Fibroblast of skin of left biceps (primary cell): Measurements from ENCODE around the gene KDSR.

ENCODE experiments used
- DNase-seq, 2 experiments: peaks; one replicate each; pipeline ENCODE4 v3.0.0-alpha.2; 2013; ENCODE audit warnings: low read depth in 2 of 2

The KDSR gene

DNA sequence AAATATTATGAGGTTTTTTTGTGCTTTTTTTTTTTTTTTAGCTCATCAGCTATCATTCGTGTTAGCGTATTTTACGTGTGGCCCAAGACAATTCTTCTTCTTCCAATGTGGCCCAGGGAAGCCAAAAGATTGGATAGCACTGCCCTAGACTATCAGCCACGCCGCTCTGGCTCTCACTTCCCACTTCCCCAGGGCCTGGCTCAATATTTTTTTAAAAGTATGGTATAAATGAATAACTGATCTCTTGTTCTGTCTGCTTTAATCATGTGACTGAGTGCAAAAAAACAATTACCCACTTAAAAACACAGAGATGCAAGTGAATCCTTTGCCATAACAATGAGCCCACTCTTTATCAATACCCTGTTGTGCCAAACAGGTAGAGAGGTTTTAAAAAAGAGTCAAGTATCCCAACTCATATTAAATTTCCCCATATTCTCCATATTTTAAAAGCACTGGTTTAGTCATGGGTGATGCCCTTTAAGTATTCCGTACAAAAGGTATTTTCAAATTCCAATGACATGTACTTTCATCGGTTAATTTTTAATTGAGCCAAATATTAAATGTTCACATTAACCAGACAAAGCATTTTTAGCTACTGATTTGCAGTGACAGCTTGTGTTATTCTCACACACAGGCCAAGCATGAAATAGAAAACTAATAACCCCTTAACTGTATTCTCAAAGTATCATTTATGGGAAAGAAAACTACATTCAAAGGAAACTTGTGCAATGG lies 60.0 kb downstream of the KDSR start:
- no peak for DNase-seq

DNA sequence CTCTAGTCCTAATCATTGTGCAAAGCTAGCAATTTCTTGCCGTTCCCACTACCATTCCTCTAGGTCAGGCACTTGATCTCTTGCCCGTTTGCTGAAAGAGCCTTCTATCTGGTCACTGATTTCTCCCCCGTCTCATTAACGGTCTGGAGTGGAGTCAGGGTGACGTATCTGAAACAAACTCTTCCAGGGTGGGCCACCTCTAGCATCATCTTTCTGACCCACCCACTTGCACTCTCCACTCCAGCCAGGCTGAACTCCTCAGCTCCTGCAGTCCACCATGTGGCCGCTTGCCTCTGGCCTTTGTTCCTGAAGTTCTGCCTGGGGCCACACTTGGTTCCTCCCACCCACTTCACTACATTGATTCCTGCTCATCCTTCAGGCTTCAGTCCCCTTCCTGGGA lies 60.8 kb downstream of the KDSR start:
- DNase-seq, result no peak

GRCh38 chr18:63303547-63303946 lies 63.5 kb downstream of the KDSR start:
- no peak for DNase-seq

DNA sequence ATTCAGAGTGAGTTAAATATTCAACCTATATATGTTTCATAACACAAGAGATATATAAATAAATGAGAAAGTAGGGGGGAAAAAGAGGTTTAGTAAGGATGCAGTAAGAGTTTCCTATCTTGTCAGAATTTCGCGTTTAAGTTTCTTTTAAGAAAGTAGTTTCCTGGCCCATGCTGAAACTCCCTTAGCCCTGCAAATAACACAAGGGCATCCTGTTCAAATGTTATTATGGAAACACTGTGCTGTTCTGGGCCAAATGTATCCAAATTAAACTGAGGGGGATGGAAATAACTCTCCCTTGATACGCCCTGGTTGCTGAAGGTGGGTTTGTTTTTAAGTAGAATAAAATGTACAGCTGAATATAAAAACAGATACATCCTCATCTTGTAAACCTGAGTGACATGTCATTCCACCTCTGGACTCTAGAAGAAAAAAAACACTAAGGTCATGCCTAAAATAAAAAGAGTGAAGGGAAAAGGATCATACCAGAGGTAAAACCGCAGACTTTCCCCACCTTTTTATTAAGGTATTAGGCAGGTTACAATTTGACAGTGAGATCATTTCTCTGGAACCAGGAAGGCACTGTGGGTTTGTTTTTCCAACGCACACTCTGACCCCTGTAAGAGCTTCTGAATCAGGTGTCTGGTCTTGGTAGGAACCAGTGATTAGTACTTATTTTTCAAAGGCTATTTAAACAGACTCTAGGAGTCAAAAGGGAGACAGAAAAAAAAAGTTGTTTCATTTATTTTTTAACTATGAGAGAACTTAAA lies 64.2 kb downstream of the KDSR start:
- DNase-seq, result no peak

DNA sequence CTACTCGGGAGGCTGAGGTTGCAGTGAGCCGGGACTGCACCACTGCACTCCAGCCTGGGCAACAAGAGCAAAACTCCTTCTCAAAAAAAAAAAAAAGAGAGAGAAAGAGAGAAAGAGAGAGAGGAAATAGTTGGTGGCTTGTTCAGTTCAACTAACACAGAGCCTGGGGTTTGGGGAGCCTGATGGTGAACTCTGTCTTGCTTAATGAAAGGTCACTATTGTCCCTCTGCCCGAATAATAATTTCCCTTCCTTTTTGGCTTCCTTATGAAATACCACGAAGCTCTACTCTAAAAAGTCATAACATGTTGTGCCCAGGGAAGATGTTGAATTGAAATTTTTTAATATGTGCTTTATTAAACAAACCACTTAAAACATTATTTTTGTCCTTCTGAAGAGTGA lies 64.8 kb downstream of the KDSR start:
- no peak for DNase-seq

DNA sequence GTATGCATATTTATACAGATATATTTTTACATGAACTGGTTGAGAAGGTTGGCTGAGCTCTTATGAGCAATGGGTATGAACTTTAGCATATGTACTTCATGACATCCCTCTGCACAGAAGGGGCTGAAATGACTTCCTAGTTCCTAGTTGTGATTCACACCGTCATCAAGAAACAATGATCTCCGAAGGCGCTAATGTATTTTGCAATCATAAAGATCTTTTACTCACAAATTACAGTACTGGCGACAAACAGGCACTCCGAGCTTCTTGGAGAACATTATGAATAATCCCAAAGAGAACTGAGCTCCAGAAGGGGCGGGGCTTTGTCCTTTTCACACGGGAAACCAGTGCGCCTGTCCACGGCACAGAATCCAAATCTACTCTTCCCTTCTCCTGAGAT lies 65.6 kb downstream of the KDSR start:
- no peak for DNase-seq

- no peak for DNase-seq
These were observed 66.9 kb downstream of the KDSR start for GRCh38 chr18:63299837-63300745.

- no peak for DNase-seq
These were observed 68.3 kb downstream of the KDSR start for GRCh38 chr18:63298400-63299365.

DNA sequence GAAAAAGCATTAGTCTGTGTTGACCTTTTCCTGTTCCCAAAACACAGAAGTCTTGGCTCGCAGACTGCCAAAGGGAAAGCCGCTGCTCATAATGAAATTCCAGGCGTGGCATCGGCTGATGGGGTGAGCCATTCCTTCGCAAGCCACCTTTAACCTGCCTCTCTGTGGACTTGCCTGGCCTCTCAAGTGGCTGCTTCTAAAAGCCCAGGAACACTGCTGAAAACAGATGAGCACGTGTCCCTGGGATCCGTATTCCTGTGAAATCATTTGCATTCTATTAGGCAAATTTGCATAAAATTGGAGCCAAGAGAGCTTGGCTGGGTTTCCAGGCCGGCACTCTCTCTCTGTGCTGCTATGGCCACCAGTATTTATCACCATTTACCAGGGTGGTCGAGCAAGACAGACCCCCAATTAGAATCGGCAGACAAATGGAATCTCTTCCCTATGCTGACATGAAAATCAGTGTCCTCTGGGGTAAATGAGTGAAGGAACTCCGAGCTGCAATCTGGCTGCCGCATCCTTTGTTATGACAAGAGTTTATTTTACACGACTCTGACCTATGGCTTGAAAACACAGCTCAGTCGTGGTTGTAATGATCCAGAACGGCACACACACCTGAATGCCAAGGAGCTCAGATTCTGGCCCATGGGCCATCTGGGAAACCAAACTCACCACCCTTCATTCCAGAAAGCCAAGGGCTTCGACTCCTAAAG lies 69.2 kb downstream of the KDSR start:
- DNase-seq, result no peak

GRCh38 chr18:63293935-63294334 lies 73.1 kb downstream of the KDSR start:
- DNase-seq, result no peak

GRCh38 chr18:63292831-63293683 lies 73.9 kb downstream of the KDSR start:
- DNase-seq, result no peak

DNA sequence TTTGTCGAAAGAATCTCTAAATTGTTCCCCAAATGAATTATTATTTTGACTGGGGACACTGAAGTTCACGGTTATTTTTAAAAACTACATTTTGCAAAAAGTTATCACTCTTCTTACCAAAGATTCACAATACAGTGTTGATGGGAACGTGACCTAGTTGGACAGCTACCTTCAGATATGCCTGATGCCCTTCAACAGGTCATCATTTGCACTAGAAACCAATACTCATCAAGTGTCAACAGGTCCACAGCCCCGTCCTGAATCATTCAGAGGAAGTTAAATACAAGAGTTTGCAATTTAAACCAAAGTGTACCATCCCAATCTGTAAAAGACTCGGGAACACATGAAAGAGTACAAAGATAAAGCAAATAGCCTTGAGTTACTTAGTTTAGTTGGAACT lies 75.7 kb downstream of the KDSR start:
- DNase-seq, result no peak

DNA sequence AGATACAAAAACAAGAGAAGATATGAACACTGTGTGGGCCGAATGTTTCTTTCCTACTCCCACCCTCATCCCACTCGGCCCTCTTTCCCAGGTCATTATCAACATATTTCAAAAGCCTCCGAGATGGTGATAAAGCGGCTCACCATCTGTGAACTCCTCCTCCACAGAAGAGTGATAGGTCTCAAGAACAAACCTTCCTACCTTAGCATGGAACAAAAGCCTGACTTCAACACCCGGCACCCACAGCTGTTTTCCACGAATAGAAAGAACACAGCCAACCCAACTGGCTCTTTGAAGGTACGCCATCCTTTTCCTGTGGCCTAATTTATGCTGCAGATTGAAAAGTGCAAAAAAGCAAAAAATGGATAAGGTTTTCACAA lies 76.2 kb downstream of the KDSR start:
- no peak for DNase-seq

- DNase-seq, result no peak
These were observed 76.7 kb downstream of the KDSR start for GRCh38 chr18:63290166-63290820.

DNA sequence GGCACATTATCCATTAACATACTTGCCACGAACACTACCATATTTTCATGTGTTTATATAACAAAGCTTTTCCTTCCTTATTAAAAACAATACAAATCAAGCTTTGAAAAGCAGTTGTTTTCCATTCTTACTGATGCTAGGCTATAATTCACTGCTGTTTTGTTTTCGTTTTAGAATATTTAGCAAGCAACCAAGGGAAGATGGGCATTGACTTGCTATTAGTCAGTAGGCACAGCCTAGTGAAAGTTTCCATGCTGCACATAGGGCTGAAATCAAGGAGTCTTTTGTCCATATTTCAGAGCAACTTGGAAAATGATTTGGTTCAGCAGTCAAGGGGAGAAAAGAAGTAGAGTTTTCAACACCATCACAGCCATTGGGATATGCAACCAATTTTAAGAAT lies 78.7 kb downstream of the KDSR start:
- no peak for DNase-seq

DNA sequence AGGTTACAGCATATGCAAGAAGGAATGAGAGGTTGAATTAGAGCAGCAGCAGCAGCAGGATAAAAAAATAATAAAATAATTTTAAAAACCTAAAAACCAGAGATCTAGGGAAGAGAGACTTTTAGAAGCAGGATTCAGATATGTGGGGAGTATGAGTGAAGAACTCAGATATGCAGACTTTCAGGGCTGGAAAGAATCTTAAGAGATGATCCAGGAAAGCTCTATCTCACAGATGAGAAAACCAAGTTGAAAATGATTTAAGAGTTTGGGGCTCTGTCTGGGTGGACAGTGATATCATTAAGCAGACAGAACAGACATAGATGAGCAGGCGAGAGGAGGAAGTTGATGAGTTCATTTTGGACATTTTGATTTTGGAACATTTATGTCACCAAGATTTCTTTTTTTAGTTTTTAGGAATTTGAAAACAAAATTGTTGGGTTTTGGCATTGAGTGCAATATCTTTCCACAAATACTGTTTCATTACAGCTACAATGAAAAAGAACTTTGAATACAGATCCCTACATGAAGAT lies 79.2 kb downstream of the KDSR start:
- no peak for DNase-seq

- no peak for DNase-seq
These were observed 80.1 kb downstream of the KDSR start for GRCh38 chr18:63286926-63287325.

GRCh38 chr18:63284827-63285733 lies 81.9 kb downstream of the KDSR start:
- DNase-seq, result no peak
